Measurements from ENCODE around the gene NEDD4L.

NEDD4L gene

DNA sequence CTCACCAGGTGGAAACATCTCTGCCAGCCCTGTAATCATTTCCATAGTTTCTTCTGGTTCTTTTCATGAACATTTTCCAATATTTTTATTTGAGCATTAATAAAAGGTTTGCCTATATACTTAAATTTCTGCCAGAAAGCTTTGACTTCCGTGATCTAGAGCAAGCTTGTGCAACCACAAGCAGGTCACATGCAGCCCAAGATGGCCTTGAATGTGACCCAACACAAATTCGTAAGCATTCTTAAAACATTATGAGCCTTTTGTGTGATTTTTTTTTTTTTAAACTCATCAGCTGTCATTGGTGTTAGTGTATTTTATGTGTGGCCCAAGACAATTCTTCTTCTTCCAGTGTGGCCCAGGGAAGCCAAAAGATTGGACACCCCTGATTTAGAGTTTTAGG is 51.6 kb downstream of the NEDD4L start:
- DNase-seq (ENCODE audit: low spot score) = no peak

GRCh38 chr18:58096658-58097057 is 52.6 kb downstream of the NEDD4L start:
- no peak for DNase-seq (ENCODE audit: low spot score)

- no peak for DNase-seq (ENCODE audit: low spot score)
These were observed 53.3 kb downstream of the NEDD4L start for GRCh38 chr18:58097121-58097906.

DNA sequence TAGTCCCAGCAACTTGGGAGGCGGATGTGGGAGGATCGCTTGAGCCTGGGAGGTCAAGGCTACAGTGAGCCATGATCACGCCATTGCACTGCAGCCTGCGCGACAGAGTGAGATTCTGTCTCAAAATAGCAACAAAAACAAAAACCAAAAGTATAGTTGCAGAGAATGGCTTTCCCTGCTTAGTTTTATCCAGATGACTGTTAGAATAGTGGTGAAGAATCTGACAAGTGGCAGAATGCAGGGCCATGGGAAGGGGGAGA is 53.8 kb downstream of the NEDD4L start:
- no peak for DNase-seq (ENCODE audit: low spot score)

- no peak for DNase-seq (ENCODE audit: low spot score)
These were observed 54.7 kb downstream of the NEDD4L start for GRCh38 chr18:58098706-58099105.

- no peak for DNase-seq (ENCODE audit: low spot score)
These were observed 56.1 kb downstream of the NEDD4L start for GRCh38 chr18:58100154-58100553.

- no peak for DNase-seq (ENCODE audit: low spot score)
These were observed 57.3 kb downstream of the NEDD4L start for GRCh38 chr18:58101291-58101794.

DNA sequence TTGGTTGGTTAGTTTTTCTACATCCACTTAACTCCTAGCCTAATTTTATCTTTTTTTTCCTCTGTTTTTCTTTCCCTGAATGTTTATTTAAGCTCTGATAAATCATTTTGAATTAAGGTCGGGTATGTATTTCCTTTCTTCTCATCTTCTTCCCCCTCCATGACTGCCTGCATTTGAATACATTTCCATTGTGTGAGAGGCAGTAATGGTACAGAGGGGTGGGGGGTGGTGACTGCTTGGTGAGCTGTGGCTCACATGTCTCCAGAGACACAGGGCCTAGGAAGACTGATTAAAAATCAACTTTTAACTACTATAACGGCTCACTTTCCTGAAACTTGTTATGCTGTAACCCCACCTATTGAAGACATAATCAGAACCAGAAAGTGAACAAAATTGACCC is 58.0 kb downstream of the NEDD4L start:
- no peak for DNase-seq (ENCODE audit: low spot score)

- no peak for DNase-seq (ENCODE audit: low spot score)
These were observed 58.8 kb downstream of the NEDD4L start for GRCh38 chr18:58102875-58103274.

GRCh38 chr18:58103339-58103985 is 59.4 kb downstream of the NEDD4L start:
- no peak for DNase-seq (ENCODE audit: low spot score)

DNA sequence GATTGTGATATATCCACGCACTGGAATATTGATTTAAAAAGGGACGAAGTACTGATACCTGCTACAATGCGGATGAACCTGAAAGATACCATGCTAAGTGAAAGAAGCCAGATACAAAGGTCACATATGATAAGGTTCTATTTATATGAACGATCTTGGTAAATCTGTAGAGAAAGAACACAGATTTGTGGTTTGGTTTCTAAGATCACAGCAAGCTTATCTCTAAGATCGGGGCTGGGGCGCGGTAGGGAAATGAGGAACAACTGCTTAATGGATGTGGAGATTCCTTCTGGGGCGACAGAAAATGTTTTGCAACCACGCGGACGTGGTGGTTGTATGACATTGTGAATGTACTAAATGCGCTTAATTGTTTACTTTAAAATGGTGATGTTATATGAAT is 60.1 kb downstream of the NEDD4L start:
- no peak for DNase-seq (ENCODE audit: low spot score)

GRCh38 chr18:58105206-58105887 is 61.3 kb downstream of the NEDD4L start:
- DNase-seq (ENCODE audit: low spot score) = no peak

GRCh38 chr18:58105888-58106260 is 61.8 kb downstream of the NEDD4L start:
- no peak for DNase-seq (ENCODE audit: low spot score)

- no peak for DNase-seq (ENCODE audit: low spot score)
These were observed 62.5 kb downstream of the NEDD4L start for GRCh38 chr18:58106289-58107070.

- DNase-seq (ENCODE audit: low spot score) = no peak
These were observed 65.2 kb downstream of the NEDD4L start for GRCh38 chr18:58109256-58109655.

- DNase-seq (ENCODE audit: low spot score) = no peak
These were observed 66.4 kb downstream of the NEDD4L start for GRCh38 chr18:58110398-58110797.

- no peak for DNase-seq (ENCODE audit: low spot score)
These were observed 68.1 kb downstream of the NEDD4L start for GRCh38 chr18:58112174-58112573.

DNA sequence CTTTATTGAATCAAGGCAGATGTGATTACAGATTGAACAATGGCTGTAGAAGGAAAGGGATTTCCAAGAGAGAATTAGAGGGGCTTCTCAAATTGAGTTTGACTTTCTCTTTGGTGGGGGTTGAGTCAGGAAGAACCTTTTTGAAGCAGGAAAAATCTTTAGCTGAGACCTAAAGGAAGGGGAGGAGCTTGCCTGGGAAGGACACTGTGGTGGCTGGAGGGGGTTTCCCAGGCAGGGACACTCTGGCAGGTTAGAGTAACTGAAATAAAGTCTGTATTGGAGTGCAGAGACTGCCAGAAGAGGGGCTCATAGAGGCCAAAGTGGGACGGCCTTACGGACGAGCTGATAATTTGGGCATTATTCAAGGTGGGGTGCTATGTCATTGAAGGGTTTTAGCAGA is 69.3 kb downstream of the NEDD4L start:
- no peak for DNase-seq (ENCODE audit: low spot score)

DNA sequence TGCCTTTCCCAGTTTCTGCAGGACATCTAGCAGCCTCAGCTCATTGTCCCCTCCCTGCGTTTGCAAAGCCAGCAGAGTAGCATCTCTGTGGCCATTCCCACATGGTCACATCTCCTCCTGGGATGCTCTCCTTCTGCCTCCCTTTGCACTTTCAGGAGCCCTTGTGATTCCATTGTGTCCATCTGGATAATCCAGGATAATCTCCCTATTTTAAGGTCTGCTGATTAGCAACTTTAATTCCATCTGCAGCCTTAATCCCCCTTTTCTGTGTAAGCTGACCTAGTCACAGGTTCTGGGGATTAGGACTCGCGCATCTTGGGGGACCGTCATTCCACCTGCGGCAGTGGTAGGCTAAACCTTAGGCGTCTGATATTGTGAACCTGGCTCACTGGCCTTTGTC is 70.7 kb downstream of the NEDD4L start:
- DNase-seq (ENCODE audit: low spot score) = no peak

DNA sequence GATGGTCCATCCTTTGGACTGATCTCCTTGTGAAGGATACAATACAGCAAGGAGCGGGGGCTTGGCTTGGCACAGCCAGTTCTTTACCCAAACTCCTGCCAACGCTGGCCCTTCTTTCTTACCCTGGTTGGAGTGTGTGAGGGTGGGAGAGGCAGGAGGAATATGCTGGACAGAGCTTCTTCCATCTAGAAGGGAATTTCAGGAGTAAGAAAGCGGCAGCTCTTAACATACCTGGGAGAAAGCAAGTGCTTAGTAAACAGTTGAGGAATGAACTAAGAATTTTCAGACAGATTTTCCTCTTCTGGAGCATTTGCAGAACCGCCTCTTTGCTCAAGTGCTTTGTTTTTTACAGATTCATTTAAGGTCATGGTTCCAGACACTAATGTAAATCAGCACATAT is 72.8 kb downstream of the NEDD4L start:
- peak; percentile 26 for DNase-seq (ENCODE audit: low spot score)

DNA sequence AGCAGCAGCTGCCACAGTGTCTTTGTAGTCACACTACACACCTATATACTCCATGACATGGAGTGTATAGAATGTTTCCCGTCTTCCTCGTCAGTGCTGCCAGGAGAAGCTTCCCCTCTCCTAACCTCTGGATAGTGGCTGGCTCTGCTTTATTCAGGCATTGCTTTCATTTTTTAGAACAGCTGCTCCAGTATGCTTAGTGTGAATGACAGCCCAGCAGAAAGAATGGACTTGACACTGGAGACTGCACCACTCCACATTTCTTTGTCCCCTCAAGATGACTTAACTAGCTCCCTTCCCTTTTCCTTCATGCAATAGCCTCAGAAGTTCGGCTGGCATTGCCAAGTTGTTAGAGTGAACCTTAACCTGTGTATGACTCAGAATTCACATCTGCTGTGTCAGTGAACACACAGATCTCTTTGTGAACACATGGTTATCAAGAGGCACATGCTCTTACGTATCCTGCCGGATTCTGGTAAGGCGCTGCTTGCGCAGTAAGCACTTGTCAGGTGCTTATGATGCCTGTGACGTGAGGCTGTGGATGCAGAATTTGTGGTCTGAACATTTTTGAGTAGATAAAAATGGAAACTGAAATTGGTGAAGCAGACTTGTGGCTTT is 73.9 kb downstream of the NEDD4L start:
- DNase-seq (ENCODE audit: low spot score) = peak; percentile 89

DNA sequence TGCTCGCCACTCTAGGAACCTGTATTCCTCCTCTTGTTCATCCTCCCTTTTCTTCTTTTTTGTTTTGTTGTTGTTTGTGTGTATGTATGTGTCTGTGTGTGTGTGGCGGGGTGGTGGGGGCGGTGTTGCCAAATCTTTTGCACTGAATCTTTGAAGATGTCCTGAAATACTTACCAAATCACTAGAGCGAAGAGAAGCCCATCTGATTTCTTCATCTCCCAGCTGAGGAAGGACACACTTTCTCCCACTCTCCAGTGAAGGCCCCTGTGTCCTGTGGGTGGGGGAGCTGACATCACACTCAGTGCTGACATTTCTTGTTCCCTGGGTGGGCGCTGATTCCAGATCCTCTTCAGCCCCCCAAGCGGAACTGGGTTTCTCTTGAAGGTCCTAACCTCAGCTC is 74.5 kb downstream of the NEDD4L start:
- DNase-seq (ENCODE audit: low spot score) = peak; percentile 34

Measured in hematopoietic multipotent progenitor cell treated with erythropoietin and hydrocortisone succinate and interleukin-3 and kit ligand, for 17 days (in vitro differentiated cells).